K562 (cell line): ENCODE data around the gene ZNF385C. TPM values are rescaled to one million over a fixed set of nuclear protein-coding genes. Genes with fewer than 3 reads are reported as not detected.

Experiments
- ATAC-seq: fragments of 200-7000 bp; cut with Tn5 transposase; 3 replicates; pipeline ENCODE4 v1.9.1; 2020; ENCODE audit warnings: moderate library complexity
- BruUV-seq: library from RNA; stranded (reverse); fragments of 400-500 nt; replicated peaks from 2 replicates; lab custom pipeline; 2021; lab: Mats Ljungman, UMichigan
- CTCF ChIA-PET: fragments of 300-600 bp; formaldehyde crosslinking; extraction: SDS; loops from one replicate; lab custom pipeline; 2021; ENCODE audit warnings: low intra/inter-chr PET ratio; lab: Yijun Ruan, JAX
- POLR2A ChIA-PET: fragments of 300-600, 350-650 bp; sonication (Branson Sonifier 250); formaldehyde crosslinking; extraction: SDS; loops from one replicate; lab custom pipeline; 2021; ENCODE audit warnings: antibody characterized with exemption, inconsistent platforms; lab: Yijun Ruan, JAX
- DNase-seq, 4 experiments: peaks; one replicate each; pipeline versions ENCODE4 v3.0.0 to v3.0.0-alpha.2; 2011 to 2018; ENCODE audit warnings: low spot score in 3 of 4, mixed read lengths in 3 of 4; ENCODE audit errors: extremely low read depth in 1 of 4
- FAIRE-seq: peaks from 2 replicates; lab custom pipeline; 2011; peaks lifted over from hg19 to GRCh38; lab: Jason Lieb, UNC
- H2AFZ ChIP-seq: 2 replicates; pipeline ENCODE4 v1.6.0; 2011; ENCODE audit warnings: low read depth, low read length, control low read depth, inconsistent platforms
- H3K27ac ChIP-seq: fragments of 200-600 bp; 3 replicates; pipeline ENCODE4 v1.8.0; 2011; ENCODE audit warnings: low read depth, mild to moderate bottlenecking, control low read depth, inconsistent platforms, low read length, moderate library complexity, mixed read lengths; ENCODE audit errors: extremely low read depth
- H3K27me3 ChIP-seq, 2 experiments: fragments of 300-600 bp in 1 of 2; 2 replicates in 1 of 2; 3 replicates in 1 of 2; pipeline versions ENCODE4 v1.6.0 to v1.8.0; 2011; ENCODE audit warnings: inconsistent platforms in 2 of 2, low read length in 2 of 2, mild to moderate bottlenecking in 1 of 2, mixed read lengths in 1 of 2, moderate library complexity in 1 of 2; ENCODE audit not compliant: control insufficient read depth in 2 of 2, insufficient read depth in 2 of 2
- H3K36me3 ChIP-seq: fragments of 300-600 bp; 3 replicates; pipeline ENCODE4 v1.8.0; 2011; ENCODE audit warnings: mild to moderate bottlenecking, low read length, inconsistent platforms; ENCODE audit not compliant: control insufficient read depth, insufficient read depth
- H3K4me1 ChIP-seq, 2 experiments: fragments of 200-600 bp in 1 of 2; replicated peaks in 1 of 2; 2 replicates in 1 of 2; 3 replicates in 1 of 2; pipeline versions ENCODE4 v1.5.1 to v1.8.0; 2011; ENCODE audit warnings: inconsistent platforms in 2 of 2, low read length in 2 of 2, mild to moderate bottlenecking in 1 of 2, mixed read lengths in 1 of 2, moderate library complexity in 1 of 2; ENCODE audit not compliant: control insufficient read depth in 2 of 2, insufficient read depth in 2 of 2
- H3K4me2 ChIP-seq: 2 replicates; pipeline ENCODE4 v1.6.1; 2011; ENCODE audit warnings: low read length, control low read depth, inconsistent platforms, mixed read lengths; ENCODE audit not compliant: insufficient read depth
- H3K4me3 ChIP-seq: fragments of 200-600 bp; sonication (generic), shearing (Covaris generic); 2 replicates; pipeline ENCODE4 v1.5.1; 2016; ENCODE audit warnings: control low read depth, inconsistent platforms
- H3K79me2 ChIP-seq: fragments of 200-600 bp; 3 replicates; pipeline ENCODE4 v1.8.0; 2011; ENCODE audit warnings: low read length, inconsistent platforms; ENCODE audit not compliant: control insufficient read depth, insufficient read depth
- H3K9ac ChIP-seq, 2 experiments: 2 replicates each; pipeline versions ENCODE4 v1.6.0 to v1.6.1; 2011; ENCODE audit warnings: low read depth in 2 of 2, low read length in 2 of 2, control low read depth in 1 of 2, inconsistent platforms in 1 of 2, mild to moderate bottlenecking in 1 of 2, mixed read lengths in 1 of 2; ENCODE audit not compliant: insufficient read depth in 1 of 2
- H3K9me1 ChIP-seq: one replicate; pipeline ENCODE4 v1.6.0; 2011; ENCODE audit warnings: inconsistent platforms, mild to moderate bottlenecking, low read length, moderate library complexity; ENCODE audit not compliant: control insufficient read depth, insufficient read depth
- H3K9me3 ChIP-seq: replicated peaks from 2 replicates; pipeline ENCODE4 v1.5.1; 2011; ENCODE audit warnings: low read depth, low read length, inconsistent platforms; ENCODE audit not compliant: control insufficient read depth, insufficient read depth
- H4K20me1 ChIP-seq: replicated peaks from 2 replicates; pipeline ENCODE4 v1.6.1; 2011; ENCODE audit warnings: low read length, inconsistent platforms, mixed read lengths; ENCODE audit not compliant: control insufficient read depth, insufficient read depth
- SIX5 ChIP-seq, 2 experiments: IDR thresholded peaks; 2 replicates each; pipeline ENCODE4 v1.6.1; 2011; ENCODE audit warnings: low read length in 2 of 2, borderline replicate concordance in 1 of 2, low read depth in 1 of 2, mild to moderate bottlenecking in 1 of 2, moderate library complexity in 1 of 2; ENCODE audit not compliant: insufficient read depth in 1 of 2
- ZNF75A ChIP-seq: fragments of 450-650 bp; formaldehyde crosslinking; IDR thresholded peaks from 2 replicates; pipeline ENCODE4 v1.4.0; 2020; ENCODE audit warnings: mild to moderate bottlenecking
- WGBS: fragments of 100-300 bp; shearing (Covaris generic); methylation state at CpG from one replicate; pipeline ENCODE4 v1.1.6; 2016; ENCODE audit warnings: low coverage, mixed read lengths; ENCODE audit not compliant: insufficient coverage; ENCODE audit errors: missing lambda C conversion rate; 5-methylcytosine and 5-hydroxymethylcytosine counted together
- in situ Hi-C: fragments of 300-500 bp; cut with MboI; formaldehyde crosslinking; loops from 4 replicates; pipeline ENCODE4 v1.15.0; 2018; ENCODE audit warnings: inconsistent platforms, mixed read lengths
- intact Hi-C: fragments of 100-400 bp; cut with micrococcal nuclease; formaldehyde crosslinking; loops from 2 replicates; pipeline ENCODE4 v1.14.2; 2022
- polyA plus RNA-seq, 8 experiments: library from polyadenylated mRNA; depleted of rRNA in 4 of 8; stranded (reverse) in 5 of 8; unstranded in 3 of 8; fragments of >200 nt; fragmentation: Nextera tagmentation in 2 of 8; fragmentation: Illumina TruSeq in 1 of 8; extraction: Ambion mirVana in 2 of 8; extraction: Trizol in 1 of 8; gene quantifications; 2 replicates each; pipeline versions ENCODE4 v1.2.1 to v1.2.3, GENCODE V29; 2011 to 2014; ENCODE audit warnings: inconsistent platforms in 1 of 8, missing spikeins in 1 of 8
- total RNA-seq, 7 experiments: library from RNA; depleted of rRNA in 6 of 7; stranded (reverse); fragments of >200 nt in 6 of 7; fragmentation: Illumina TruSeq in 2 of 7; extraction: Trizol in 2 of 7; gene quantifications; 2 replicates each; pipeline versions ENCODE4 v1.2.1 to v1.2.3, GENCODE V29; 2011 to 2021; ENCODE audit warnings: low replicate concordance in 1 of 7
- TF ChIP-seq, protein P1 (sequence below): sonication (generic); formaldehyde crosslinking; IDR thresholded peaks from 2 replicates; pipeline ENCODE4 v1.8.1; 2023; ENCODE audit warnings: mild to moderate bottlenecking, missing genetic modification reagents

Gene ZNF385C
- total and polyA plus RNA-seq, 9 of the 15 experiments (the other 6 are each of a cell fraction or from before 2014, with no cell fraction given) = 0.03 to 0.35 (median 0.18) TPM; not detected in 1

- H3K9ac ChIP-seq = no peak overlapping the region; a peak in 1 of 4 replicates
- BruUV-seq = no TSS peak
- no peaks in the 10 kb centered on the region for H3K79me2 ChIP-seq
- H3K4me2 ChIP-seq = no peak overlapping the region
- no peaks in the 10 kb centered on the region for H3K27me3 ChIP-seq
- no peak overlapping the region for H2AFZ ChIP-seq
- no peaks in the 10 kb centered on the region for H4K20me1 ChIP-seq
- H3K9me1 ChIP-seq = no peaks in the 10 kb centered on the region
- ChIA-PET CTCF (no interaction called here), POLR2A (interaction anchor here (0.9 to 1.9 kb wide), 5 partner anchors 9 to 23 kb away, joined by 3 to 8 read pairs (median 4); partner anchors contain the start of gene DNAJC7)
- intact Hi-C loops = no loop called here
- no peaks in the 10 kb centered on the region for H3K9me3 ChIP-seq
- no peak for DNase-seq
- 62% methylated on average over 10 of the region's 10 CpGs for WGBS
- no peak overlapping the region for H3K27ac ChIP-seq
- FAIRE-seq = no peak
- H3K36me3 ChIP-seq = no peaks in the 10 kb centered on the region
- peaks cover 0 to 23% of the 10 kb centered on the region in 2 experiments; a peak in 2 of 5 replicates for H3K4me1 ChIP-seq
- TF ChIP-seq, protein P1, sequence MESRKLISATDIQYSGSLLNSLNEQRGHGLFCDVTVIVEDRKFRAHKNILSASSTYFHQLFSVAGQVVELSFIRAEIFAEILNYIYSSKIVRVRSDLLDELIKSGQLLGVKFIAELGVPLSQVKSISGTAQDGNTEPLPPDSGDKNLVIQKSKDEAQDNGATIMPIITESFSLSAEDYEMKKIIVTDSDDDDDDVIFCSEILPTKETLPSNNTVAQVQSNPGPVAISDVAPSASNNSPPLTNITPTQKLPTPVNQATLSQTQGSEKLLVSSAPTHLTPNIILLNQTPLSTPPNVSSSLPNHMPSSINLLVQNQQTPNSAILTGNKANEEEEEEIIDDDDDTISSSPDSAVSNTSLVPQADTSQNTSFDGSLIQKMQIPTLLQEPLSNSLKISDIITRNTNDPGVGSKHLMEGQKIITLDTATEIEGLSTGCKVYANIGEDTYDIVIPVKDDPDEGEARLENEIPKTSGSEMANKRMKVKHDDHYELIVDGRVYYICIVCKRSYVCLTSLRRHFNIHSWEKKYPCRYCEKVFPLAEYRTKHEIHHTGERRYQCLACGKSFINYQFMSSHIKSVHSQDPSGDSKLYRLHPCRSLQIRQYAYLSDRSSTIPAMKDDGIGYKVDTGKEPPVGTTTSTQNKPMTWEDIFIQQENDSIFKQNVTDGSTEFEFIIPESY (CRISPR knock-in tag) = no peak
- TF ChIP-seq ZNF75A (no peak), SIX5 (IDR thresholded peaks at IDR 0.05; ENCODE audit: borderline replicate concordance in 1 of 2, insufficient read depth in 1 of 2, low read depth in 1 of 2, low read length in 2 of 2) (no peak)
- in situ Hi-C loops = no loop called here
- no peak overlapping the region for H3K4me3 ChIP-seq
- ATAC-seq = peak; percentile 15; the same call in 1 of the 3 replicates
Observed at GRCh38 chr17:42040818-42041217, 57.5 kb downstream of the ZNF385C start.
